ENCODE results near the gene EVA1B. TPM values are rescaled to one million over a fixed set of nuclear protein-coding genes. Genes with fewer than 3 reads are reported as not detected.

The EVA1B gene
- total RNA-seq, 1 experiment from 2014 or later = 5.5 TPM

GRCh38 chr1:36349241-36349671 is 25.8 kb upstream of the EVA1B start:
- no peak overlapping the region for H3K4me3 Mint-ChIP-seq
- Histone ChIP-seq H3K27ac (ENCODE audit: insufficient read length, low read depth, low read length) (no peak overlapping the region), H4K8ac (replicated peaks; ENCODE audit: insufficient read length, low read depth, low read length) (no peak overlapping the region)

More at GRCh38 chr1:36349241-36349671, 25.8 kb upstream of the EVA1B start:
- Histone ChIP-seq H2BK20ac (ENCODE audit: low read depth, low read length, poor library complexity, severe bottlenecking) (no peak overlapping the region), H4K91ac (ENCODE audit: insufficient read length, low read depth, low read length) (no peak overlapping the region), H3K23me2 (ENCODE audit: insufficient read length, low read depth, low read length, poor library complexity, severe bottlenecking) (no peaks in the 10 kb centered on the region), H2BK120ac (ENCODE audit: low read depth, low read length, poor library complexity, severe bottlenecking) (no peak overlapping the region), H2BK5ac (ENCODE audit: insufficient read length, low read length) (no peak overlapping the region), H2BK15ac (ENCODE audit: low read depth, low read length) (no peak overlapping the region), H3T11ph (ENCODE audit: low read length) (no peak overlapping the region), H3K27me3 (ENCODE audit: insufficient read depth, low read length) (no peaks in the 10 kb centered on the region), H3K4me1 (ENCODE audit: insufficient read depth, low read length) (0 out of 2 replicates have a peak, but pooled peaks cover 2% of the 10 kb centered on the region), H3K9me3 (ENCODE audit: control insufficient read depth, low read depth, low read length) (no peaks in the 10 kb centered on the region), H3K23ac (ENCODE audit: insufficient read length, low read depth, low read length) (no peak overlapping the region), H3K79me1 (ENCODE audit: insufficient read depth, low read depth, low read length, poor library complexity, severe bottlenecking) (no peaks in the 10 kb centered on the region), H4K5ac (ENCODE audit: insufficient read length, low read depth, low read length) (no peak overlapping the region), H3K4me2 (ENCODE audit: insufficient read depth, insufficient read length, low read length) (no peak overlapping the region), H3K79me2 (ENCODE audit: insufficient read depth, low read length) (no peaks in the 10 kb centered on the region), H3K9ac (ENCODE audit: extremely low read depth, insufficient read length, low read length) (no peak overlapping the region), H2BK12ac (ENCODE audit: insufficient read length, low read depth, low read length) (no peak overlapping the region), H2AK5ac (ENCODE audit: insufficient read length, low read length) (no peak overlapping the region), H3K4ac (ENCODE audit: low read depth, low read length) (no peak overlapping the region), H2AFZ (ENCODE audit: low read length) (no peak overlapping the region), H4K20me1 (ENCODE audit: control insufficient read depth, insufficient read depth, insufficient read length) (no peaks in the 10 kb centered on the region), H3K14ac (ENCODE audit: insufficient read depth, low read length) (no peak overlapping the region), H3K18ac (ENCODE audit: insufficient read length, low read depth, low read length) (no peak overlapping the region), H3K56ac (ENCODE audit: insufficient read length, low read depth, low read length) (no peak overlapping the region)
- Mint-ChIP-seq H3K4me1 (peaks cover 7 to 11% of the 10 kb centered on the region in 2 experiments), H3K36me3 (ENCODE audit: insufficient read depth in 1 of 3, low read depth in 3 of 3) (peaks cover 20 to 50% (median 29%) of the 10 kb centered on the region in 3 experiments; a peak in 6 of 7 replicates), H3K9me3 (no peaks in the 10 kb centered on the region), H3K27me3 (ENCODE audit: low read depth) (no peaks in the 10 kb centered on the region), H3K27ac (no peak overlapping the region; a peak in 1 of 7 replicates)
- WGBS (ENCODE audit: extremely low coverage, insufficient read length, low lambda C conversion rate) = no CpG with 5 or more reads among the region's 7 CpGs
- TF ChIP-seq, protein P1, sequence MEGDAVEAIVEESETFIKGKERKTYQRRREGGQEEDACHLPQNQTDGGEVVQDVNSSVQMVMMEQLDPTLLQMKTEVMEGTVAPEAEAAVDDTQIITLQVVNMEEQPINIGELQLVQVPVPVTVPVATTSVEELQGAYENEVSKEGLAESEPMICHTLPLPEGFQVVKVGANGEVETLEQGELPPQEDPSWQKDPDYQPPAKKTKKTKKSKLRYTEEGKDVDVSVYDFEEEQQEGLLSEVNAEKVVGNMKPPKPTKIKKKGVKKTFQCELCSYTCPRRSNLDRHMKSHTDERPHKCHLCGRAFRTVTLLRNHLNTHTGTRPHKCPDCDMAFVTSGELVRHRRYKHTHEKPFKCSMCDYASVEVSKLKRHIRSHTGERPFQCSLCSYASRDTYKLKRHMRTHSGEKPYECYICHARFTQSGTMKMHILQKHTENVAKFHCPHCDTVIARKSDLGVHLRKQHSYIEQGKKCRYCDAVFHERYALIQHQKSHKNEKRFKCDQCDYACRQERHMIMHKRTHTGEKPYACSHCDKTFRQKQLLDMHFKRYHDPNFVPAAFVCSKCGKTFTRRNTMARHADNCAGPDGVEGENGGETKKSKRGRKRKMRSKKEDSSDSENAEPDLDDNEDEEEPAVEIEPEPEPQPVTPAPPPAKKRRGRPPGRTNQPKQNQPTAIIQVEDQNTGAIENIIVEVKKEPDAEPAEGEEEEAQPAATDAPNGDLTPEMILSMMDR (conservative IDR thresholded peaks at IDR 0.05) = no peak
- no peak for DNase-seq

All from H9 (cell line).